Upper lobe of left lung (tissue), 6 donors: ENCODE results near the gene PDE11A. TPM values are rescaled to one million over a fixed set of nuclear protein-coding genes. Genes with fewer than 3 reads are reported as not detected.
"Not testable (repeated sequence)": the region's sequence is repeated elsewhere in the genome, so short reads cannot be mapped to it uniquely, and the experiment has no call there.

Experiments used
- ATAC-seq, 2 donors: fragments of 200-7000 bp; cut with Tn5 transposase; one replicate each; pipeline ENCODE4 v1.9.1; 2022; ENCODE audit warnings: mild to moderate bottlenecking in 2 of 2, moderate library complexity in 2 of 2; ENCODE audit not compliant: low FRiP score in 2 of 2
- DNase-seq, 2 donors: peaks; one replicate each; pipeline ENCODE4 v3.0.0-alpha.2; 2019 to 2020
- H3K27ac ChIP-seq, 4 donors: fragments of 200-600 bp; sonication (generic); one replicate each; pipeline ENCODE4 v1.5.1; 2016 to 2019
- H3K27me3 ChIP-seq, 4 donors: fragments of 200-600 bp; sonication (generic); one replicate each; pipeline ENCODE4 v1.5.1; 2017 to 2019
- H3K36me3 ChIP-seq, 4 donors: fragments of 200-600 bp; sonication (generic); one replicate each; pipeline ENCODE4 v1.5.1; 2016 to 2019
- H3K4me1 ChIP-seq, 4 donors: fragments of 200-600 bp; sonication (generic); one replicate each; pipeline ENCODE4 v1.5.1; 2018 to 2019
- H3K4me3 ChIP-seq, 4 donors: fragments of 200-600 bp; sonication (generic); one replicate each; pipeline ENCODE4 v1.5.1; 2017 to 2019; ENCODE audit warnings: mild to moderate bottlenecking in 2 of 4, moderate library complexity in 1 of 4
- H3K9me3 ChIP-seq, 4 donors: fragments of 200-600 bp; sonication (generic); one replicate each; pipeline ENCODE4 v1.5.1; 2018 to 2019
- EP300 ChIP-seq, 4 donors: sonication (generic); formaldehyde crosslinking; IDR thresholded peaks; one replicate each; pipeline ENCODE4 v1.5.1; 2017; ENCODE audit warnings: antibody characterized with exemption in 4 of 4, control low read depth in 2 of 4
- POLR2A ChIP-seq, 4 donors: fragments of 450-650 bp; IDR thresholded peaks; one replicate each; pipeline ENCODE4 v1.5.1; 2016 to 2017; ENCODE audit warnings: antibody characterized with exemption in 4 of 4, mild to moderate bottlenecking in 2 of 4
- POLR2AphosphoS5 ChIP-seq, 2 donors: sonication (generic); formaldehyde crosslinking; IDR thresholded peaks; one replicate each; pipeline ENCODE4 v1.5.1; 2017; ENCODE audit warnings: antibody characterized with exemption in 2 of 2
- WGBS, 2 donors: methylation state at CpG; one replicate each; pipeline ENCODE4 v1.1.5; 2017 to 2018; 5-methylcytosine and 5-hydroxymethylcytosine counted together
- total RNA-seq, 6 donors: library from RNA; depleted of rRNA in 4 of 6; stranded (reverse); fragments of >200 nt in 4 of 6; gene quantifications; one replicate each; pipeline versions ENCODE4 v1.1.0 to v1.2.1, GENCODE V29; 2016 to 2021
- TF ChIP-seq, protein P1 (sequence below), 6 experiments: fragments of 450-650 bp in 4 of 6; fragments of 200-600 bp in 2 of 6; sonication (generic) in 2 of 6; IDR thresholded peaks; one replicate each; pipeline ENCODE4 v1.5.1; 2016 to 2019; ENCODE audit warnings: antibody characterized with exemption in 6 of 6
- donor health status: DM: no; HTN: no; CAD: no; lungs with moderate emphysema.
- donor health status: DM: no; HTN: yes; CAD: no; lungs with severe emphysema.

The PDE11A gene
- total RNA-seq, 6 donors from 2014 or later = 0.03 to 0.57 (median 0.33) TPM; not detected in 3

- TF ChIP-seq POLR2AphosphoS5 (IDR thresholded peaks at IDR 0.05) (no peak), EP300 (IDR thresholded peaks at IDR 0.05) (no peak), POLR2A (IDR thresholded peaks at IDR 0.05) (no peak)
- TF ChIP-seq, protein P1, sequence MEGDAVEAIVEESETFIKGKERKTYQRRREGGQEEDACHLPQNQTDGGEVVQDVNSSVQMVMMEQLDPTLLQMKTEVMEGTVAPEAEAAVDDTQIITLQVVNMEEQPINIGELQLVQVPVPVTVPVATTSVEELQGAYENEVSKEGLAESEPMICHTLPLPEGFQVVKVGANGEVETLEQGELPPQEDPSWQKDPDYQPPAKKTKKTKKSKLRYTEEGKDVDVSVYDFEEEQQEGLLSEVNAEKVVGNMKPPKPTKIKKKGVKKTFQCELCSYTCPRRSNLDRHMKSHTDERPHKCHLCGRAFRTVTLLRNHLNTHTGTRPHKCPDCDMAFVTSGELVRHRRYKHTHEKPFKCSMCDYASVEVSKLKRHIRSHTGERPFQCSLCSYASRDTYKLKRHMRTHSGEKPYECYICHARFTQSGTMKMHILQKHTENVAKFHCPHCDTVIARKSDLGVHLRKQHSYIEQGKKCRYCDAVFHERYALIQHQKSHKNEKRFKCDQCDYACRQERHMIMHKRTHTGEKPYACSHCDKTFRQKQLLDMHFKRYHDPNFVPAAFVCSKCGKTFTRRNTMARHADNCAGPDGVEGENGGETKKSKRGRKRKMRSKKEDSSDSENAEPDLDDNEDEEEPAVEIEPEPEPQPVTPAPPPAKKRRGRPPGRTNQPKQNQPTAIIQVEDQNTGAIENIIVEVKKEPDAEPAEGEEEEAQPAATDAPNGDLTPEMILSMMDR (IDR thresholded peaks at IDR 0.05) = no peak
- Histone ChIP-seq H3K4me3 (no peak overlapping the region), H3K27ac (no peak overlapping the region), H3K4me1 (no peaks in the 10 kb centered on the region), H3K9me3 (no peaks in the 10 kb centered on the region), H3K36me3 (no peaks in the 10 kb centered on the region), H3K27me3 (no peaks in the 10 kb centered on the region)
- ATAC-seq (no peak), DNase-seq (no peak)
- 83 to 90% methylated on average over 2 of the region's 2 CpGs for WGBS, 2 donors
Observed at GRCh38 chr2:178047391-178047790, 25.2 kb downstream of the PDE11A start.

- H3K4me1 ChIP-seq = no peaks in the 10 kb centered on the region
- H3K9me3 ChIP-seq = no peaks in the 10 kb centered on the region
- H3K36me3 ChIP-seq = no peaks in the 10 kb centered on the region
- no peaks in the 10 kb centered on the region for H3K27me3 ChIP-seq
- ATAC-seq (no peak), DNase-seq (no peak)
- H3K4me3 ChIP-seq = no peak overlapping the region
- TF ChIP-seq, protein P1 (IDR thresholded peaks at IDR 0.05) = no peak
- no peak for TF ChIP-seq EP300 (IDR thresholded peaks at IDR 0.05)
- no peak overlapping the region for H3K27ac ChIP-seq
- WGBS, 2 donors = 89 to 93% methylated on average over 1 of the region's 1 CpG
Observed at GRCh38 chr2:178044836-178045235, 27.7 kb downstream of the PDE11A start.

DNA sequence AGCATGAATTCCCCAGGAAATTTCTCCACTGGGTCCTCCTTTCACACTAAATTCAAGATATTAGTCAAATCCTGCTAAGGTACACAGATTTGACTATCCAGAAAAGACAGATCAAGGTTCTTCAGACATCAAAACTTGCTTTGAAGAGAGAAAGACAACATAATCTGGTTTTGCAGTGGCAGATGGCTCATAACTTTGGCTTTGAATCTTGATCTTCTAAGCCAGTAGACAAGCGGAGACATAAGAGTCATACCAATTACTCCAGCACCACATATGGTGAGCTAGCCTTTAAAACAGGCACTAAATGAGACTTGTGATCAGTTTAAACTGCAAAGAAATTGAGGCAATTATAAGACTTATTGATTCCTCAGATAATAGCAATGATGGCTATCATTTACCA, 29.3 kb downstream of the PDE11A start:
- no peak overlapping the region for H3K27ac ChIP-seq
- H3K9me3 ChIP-seq = no peaks in the 10 kb centered on the region
- ATAC-seq (no peak), DNase-seq (no peak)
- no peak for TF ChIP-seq POLR2A (IDR thresholded peaks at IDR 0.05)
- TF ChIP-seq EP300 (IDR thresholded peaks at IDR 0.05) = no peak
- TF ChIP-seq, protein P1 (IDR thresholded peaks at IDR 0.05) = no peak
- TF ChIP-seq POLR2AphosphoS5 (IDR thresholded peaks at IDR 0.05) = no peak
- no peaks in the 10 kb centered on the region for H3K36me3 ChIP-seq
- no peaks in the 10 kb centered on the region for H3K27me3 ChIP-seq
- no peak overlapping the region for H3K4me3 ChIP-seq
- WGBS, 2 donors = 75 to 93% methylated on average over 1 of the region's 1 CpG
- H3K4me1 ChIP-seq = no peaks in the 10 kb centered on the region

DNA sequence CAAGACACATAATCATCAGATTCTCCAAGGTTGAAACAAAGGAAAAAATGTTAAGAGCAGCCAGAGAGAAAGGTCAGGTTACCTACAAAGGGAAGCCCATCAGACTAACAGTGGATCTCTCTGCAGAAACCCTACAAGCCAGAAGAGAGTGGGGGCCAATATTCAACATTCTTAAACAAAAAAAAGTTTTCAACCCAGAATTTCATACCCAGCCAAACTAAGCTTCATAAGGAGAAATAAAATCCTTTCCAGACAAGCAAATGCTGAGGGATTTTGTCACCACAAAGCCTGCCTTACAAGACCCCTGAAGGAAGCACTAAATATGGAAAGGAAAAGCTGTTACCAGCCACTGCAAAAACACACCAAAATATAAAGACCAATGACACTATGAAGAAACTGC, 39.0 kb downstream of the PDE11A start:
- ATAC-seq, H3K36me3 ChIP-seq, H3K4me1 ChIP-seq, DNase-seq, H3K27ac ChIP-seq, H3K4me3 ChIP-seq, H3K27me3 ChIP-seq, H3K9me3 ChIP-seq: not testable (repeated sequence)

DNA sequence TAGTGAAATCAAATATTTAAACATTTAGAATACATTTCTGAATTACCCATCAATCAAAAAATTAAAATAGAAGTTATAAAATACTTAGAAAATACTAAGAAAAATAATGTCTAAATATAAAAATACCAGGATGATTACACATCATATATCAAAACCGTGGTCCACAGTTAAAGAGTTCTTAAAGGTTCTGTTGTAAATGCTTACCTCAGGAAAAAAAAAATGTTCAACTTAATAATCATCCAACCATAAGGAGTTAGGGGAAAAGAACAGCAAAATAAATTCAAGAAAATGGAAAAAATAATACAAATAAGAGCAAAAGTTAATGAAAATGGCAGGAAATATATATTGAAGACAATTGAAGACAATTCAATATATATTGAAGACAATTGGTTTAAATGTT, 43.2 kb downstream of the PDE11A start:
- Histone ChIP-seq H3K9me3 (no peaks in the 10 kb centered on the region), H3K27ac (no peak overlapping the region), H3K27me3 (no peaks in the 10 kb centered on the region), H3K4me3 (no peak overlapping the region), H3K4me1 (no peaks in the 10 kb centered on the region), H3K36me3 (no peaks in the 10 kb centered on the region)
- ATAC-seq (no peak), DNase-seq (no peak)
- TF ChIP-seq, protein P1 (IDR thresholded peaks at IDR 0.05) = no peak
- TF ChIP-seq POLR2A (IDR thresholded peaks at IDR 0.05) (no peak), EP300 (IDR thresholded peaks at IDR 0.05) (no peak), POLR2AphosphoS5 (IDR thresholded peaks at IDR 0.05) (no peak)
- 81 to 88% methylated on average over 1 of the region's 1 CpG for WGBS, 2 donors
